GM21786 (cell line): ENCODE measurements around the gene WDR48.

ENCODE experiments used
- ATAC-seq: cut with Tn5 transposase; IDR thresholded peaks from one replicate; pipeline ENCODE4 v1.9.1; 2021; ENCODE audit not compliant: unreplicated experiment

WDR48 gene

DNA sequence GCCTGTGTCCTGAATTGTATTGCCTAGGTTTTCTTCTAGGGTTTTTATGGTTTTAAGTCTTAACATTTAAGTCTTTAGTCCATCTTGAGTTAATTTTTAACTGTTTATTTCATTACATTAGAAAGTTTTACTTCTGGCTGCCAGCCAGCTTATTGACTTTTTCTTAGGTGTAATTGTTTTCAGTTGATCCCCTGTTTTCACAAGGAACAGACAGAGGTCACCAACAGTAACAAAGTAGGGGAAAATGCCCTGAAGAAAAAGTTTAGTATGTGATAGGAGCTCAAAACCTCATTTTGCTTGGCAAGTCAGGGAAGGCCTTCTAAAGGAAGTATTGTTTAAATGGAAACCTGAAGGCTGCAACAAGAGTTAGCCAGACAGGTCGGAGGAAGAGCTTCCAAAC is 10.4 kb downstream of the WDR48 start:
- ATAC-seq: no peak

DNA sequence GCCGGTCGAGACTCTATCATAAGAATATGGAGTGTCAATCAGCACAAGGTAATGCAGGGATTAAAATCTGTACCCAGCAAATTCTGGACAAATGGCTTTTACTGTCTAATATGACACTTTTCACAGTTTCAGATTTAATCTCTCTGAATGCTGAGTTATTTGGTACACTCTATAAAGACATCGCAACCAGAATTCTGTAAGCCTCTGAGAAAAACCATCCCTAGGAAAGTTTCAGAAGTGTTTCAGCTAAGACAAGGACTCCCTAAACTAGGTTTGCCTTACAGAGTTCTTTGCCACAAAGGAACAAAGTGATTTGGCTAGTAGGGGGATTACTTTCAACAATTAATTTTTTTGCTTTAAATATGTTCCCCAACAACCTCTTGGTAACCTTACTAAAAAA is 11.3 kb downstream of the WDR48 start:
- no peak for ATAC-seq

GRCh38 chr3:39064646-39065045 is 12.8 kb downstream of the WDR48 start:
- no peak for ATAC-seq

DNA sequence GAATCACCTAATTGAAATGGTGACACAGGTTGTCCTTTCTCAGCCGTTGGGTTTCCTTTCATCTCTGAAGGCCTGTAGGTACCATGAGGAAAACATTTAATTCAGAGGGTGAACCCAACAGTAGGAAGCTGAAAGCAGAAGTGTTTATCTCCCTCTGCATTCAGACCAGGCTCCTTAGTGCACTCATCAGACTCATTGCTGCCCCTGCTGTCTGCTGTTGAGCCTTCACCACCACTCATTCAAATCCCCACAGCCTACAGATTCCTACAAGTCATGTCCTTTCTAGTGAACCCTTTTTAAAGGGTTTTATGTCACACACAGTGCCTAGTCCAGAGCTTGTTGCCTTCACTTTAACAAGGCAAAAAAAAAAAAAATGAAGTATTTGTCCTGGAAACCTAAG is 13.4 kb downstream of the WDR48 start:
- ATAC-seq: peak; percentile 99

DNA sequence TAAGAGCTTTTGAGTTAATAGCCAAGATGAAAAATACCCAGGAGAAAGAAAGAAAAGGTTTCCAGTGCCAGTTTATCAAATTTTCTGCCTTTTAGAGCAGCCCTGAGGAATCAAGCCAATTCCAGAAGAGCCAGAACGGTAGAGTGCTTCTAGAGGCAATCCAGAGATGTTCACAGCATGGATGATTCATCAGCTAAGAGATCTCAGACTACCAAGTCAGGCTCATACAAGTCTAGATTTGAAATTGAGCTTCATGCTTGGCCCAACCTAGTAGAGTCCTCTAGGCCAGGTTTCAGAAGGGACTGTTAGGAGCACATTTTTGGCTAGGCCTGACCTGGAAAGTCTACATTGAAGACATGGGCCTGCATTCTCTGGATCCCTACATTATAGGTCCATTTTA is 15.5 kb downstream of the WDR48 start:
- ATAC-seq: no peak

DNA sequence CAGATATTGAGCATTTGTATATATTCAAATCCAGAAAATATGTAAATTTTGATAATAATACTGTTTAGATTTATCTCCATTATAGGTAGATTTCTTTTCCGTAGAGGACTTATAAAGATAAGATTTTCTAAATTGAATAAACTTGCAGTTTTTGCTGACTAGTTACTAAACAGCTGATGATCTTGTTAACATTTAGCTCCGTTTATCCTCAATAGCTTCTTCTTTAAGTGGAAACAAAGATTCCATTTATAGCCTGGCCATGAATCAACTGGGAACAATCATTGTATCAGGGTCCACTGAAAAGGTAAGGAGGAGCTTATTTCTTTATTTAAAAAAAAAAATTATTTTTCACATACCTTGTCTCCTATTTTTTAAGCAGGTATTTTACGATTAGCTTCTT is 16.7 kb downstream of the WDR48 start:
- no peak for ATAC-seq

DNA sequence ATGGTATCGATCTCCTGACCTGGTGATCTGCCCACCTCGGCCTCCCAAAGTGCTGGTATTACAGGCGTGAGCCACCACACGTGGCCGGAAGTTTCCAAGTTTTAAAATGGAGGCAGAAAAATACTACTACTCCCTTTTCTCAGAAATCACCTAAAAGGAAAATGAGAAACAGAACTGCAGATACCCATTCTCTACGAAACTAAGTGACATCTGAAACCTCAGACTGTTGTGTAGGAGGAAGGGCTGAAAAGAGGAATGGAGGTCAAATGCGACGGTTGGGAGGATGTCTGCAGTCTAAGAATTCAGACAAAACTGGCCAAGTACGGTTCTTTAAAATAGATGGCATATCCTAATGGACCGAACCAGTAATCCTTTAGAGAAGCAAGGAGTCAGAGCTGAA is 24.1 kb downstream of the WDR48 start:
- ATAC-seq: no peak

DNA sequence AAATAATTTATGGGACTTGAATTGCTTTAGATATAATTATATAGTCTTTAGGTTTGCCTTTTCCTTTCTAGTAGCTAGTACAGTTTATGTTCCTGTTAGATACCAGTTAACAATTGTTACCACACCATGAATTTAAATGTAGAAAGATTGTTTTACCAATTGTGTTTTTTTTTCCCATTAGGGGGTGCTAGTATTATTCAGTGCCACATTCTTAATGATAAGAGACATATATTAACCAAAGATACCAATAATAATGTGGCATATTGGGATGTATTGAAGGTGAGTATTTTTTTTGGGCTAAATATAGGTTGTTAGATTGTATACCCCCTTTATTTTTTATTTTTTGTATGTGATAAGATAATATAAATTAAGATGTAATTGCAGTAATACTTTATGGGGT is 27.7 kb downstream of the WDR48 start:
- no peak for ATAC-seq

DNA sequence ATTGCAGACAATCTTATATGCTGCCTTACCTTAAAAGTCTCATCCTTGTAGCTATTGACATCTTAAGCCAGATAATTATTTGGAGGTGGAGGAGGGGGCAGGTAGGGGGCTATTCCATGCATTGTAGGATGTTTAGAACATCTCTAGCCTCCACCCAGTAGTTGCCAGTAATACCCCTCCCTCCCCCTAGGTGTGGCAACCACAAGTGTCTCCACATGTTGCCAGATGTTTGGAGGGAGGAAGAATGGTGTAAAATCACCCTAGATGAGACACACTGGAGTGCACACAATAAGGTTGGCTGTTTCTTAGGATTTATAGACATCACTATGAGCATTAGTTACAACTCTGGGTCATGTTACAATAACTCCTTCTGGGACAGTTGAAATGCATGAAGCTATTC is 28.2 kb downstream of the WDR48 start:
- ATAC-seq: no peak

GRCh38 chr3:39082666-39083313 is 31.0 kb downstream of the WDR48 start:
- ATAC-seq: no peak

DNA sequence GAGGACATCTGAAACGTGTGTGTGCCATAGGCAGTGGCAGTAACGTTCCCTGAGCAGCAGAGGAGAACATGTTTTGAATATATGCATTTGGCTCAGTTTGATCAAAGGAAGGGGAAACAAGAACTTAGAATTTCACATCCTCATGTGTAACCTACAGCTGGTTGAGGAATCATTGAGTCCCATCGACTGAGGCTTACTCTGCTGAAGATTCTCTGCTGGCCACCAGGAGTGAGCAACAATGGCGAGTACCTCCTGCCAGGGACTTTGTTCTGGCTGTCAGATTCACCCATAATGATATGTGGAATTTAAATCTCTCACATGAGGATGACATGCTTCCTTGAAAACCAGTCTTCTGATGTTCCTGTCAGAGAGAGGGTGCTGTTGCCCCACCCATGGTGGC is 34.3 kb downstream of the WDR48 start:
- ATAC-seq: peak; percentile 70

DNA sequence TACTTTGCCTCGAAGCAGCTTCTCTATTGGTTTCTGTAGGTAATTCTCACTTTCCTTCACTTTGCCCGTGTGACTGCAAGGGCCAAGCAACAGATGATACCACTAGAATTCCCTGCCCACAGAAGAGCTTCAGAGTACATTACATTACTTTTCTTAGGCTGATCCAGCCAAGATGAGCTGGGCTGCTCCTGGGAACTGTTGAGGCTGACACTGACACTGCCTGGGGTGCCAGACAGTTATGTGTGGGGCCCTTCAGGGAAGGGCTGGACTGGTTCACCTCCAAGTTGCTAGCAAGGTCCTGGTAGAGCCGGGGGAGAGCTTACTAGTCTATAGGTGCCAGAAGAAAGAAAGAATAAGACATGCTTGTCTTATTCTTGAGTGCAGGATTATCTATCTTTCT is 36.6 kb downstream of the WDR48 start:
- ATAC-seq: no peak

GRCh38 chr3:39088889-39089288 is 37.1 kb downstream of the WDR48 start:
- ATAC-seq: no peak

- ATAC-seq: no peak
Measured at GRCh38 chr3:39090922-39091321, 39.1 kb downstream of the WDR48 start.

GRCh38 chr3:39094851-39095677 is 43.2 kb downstream of the WDR48 start:
- no peak for ATAC-seq

GRCh38 chr3:39095778-39096177 is 44.0 kb downstream of the WDR48 start:
- no peak for ATAC-seq

GRCh38 chr3:39096775-39097174 is 45.0 kb downstream of the WDR48 start:
- no peak for ATAC-seq

DNA sequence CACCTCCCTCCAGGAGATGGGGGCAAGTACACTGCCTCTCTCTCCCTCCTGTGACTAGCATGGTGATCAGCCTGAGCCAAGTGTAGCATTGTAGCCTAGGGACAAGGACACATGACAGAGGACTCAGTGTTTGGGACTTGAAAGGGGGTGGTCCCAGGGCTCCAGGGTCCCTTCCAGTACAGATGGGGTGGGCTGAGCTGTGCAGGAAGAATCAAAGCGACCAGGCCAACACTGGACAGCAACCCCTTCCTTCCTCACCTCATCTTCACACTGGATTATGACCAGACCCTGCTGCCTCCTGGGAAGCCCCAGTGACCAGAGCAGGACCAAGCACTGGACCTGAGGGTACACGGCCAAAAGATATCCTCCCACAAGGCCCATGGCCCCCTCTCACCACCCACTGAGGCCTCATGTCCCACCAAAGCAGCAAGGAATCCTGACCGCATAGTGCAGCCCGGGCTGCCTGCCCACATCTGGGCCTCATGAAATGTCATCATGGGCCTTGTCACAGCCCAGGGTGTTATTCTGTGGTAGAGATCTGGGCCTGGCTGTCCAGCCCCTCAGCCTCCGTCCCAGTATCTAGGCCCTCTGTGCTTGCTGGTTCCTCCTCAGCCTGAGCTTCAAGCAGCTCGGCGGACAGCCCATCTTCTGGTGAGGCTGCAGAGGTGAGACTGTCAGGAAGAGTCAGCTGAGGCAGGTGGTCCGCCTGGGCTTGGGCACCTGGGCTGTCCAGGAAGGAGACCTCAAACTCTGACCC is 46.1 kb downstream of the WDR48 start:
- ATAC-seq: no peak

DNA sequence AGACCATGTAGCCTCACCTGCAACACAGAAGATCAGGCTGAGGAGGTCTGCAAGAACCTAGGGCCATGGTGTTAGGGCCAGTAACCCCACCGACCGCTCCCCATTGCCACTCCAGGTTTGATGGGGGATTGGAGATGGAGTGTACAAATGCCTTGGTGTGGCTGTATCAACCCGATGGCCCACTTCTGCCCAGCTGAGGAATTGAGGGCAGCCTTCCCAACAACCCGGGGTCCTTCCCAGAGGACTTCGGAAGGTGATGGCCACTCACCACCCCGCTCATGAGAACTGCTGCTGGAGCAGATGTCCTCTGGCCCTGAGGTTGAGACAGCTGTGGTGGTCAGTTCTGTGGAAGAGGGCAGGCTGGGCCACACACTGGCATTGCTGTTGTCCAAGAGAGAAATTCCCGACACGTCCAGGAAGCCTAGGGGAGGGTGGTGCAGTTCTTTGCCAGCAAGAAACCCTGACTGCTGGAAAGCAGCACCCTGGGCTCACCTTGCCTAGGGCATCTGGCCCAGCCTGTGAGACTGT is 46.7 kb downstream of the WDR48 start:
- no peak for ATAC-seq

GRCh38 chr3:39099242-39099641 is 47.4 kb downstream of the WDR48 start:
- no peak for ATAC-seq

- no peak for ATAC-seq
Measured at GRCh38 chr3:39099738-39100499, 48.1 kb downstream of the WDR48 start.
